ENCODE measurements around the gene GABRG3. TPM values are rescaled to one million over a fixed set of nuclear protein-coding genes. Genes with fewer than 3 reads are reported as not detected.

The GABRG3 gene
- total RNA-seq, 1 donor from 2014 or later: 0.54 TPM

- no peaks in the 10 kb centered on the region for H4K20me1 ChIP-seq (ENCODE audit: insufficient read depth, low read length)
- peak overlapping the region; percentile 6 for H3K9ac ChIP-seq (ENCODE audit: low read length)
- H3K27ac ChIP-seq (ENCODE audit: low read depth, low read length): no peak overlapping the region
- peaks cover 17% of the 10 kb centered on the region for H3K4me1 Mint-ChIP-seq (ENCODE audit: low read depth, unreplicated experiment)
- H3K27me3 Mint-ChIP-seq (ENCODE audit: low read depth, unreplicated experiment): no peaks in the 10 kb centered on the region
- no peak for FAIRE-seq
- H3K4me3 ChIP-seq (ENCODE audit: insufficient read depth, low read depth, low read length): no peak overlapping the region
- peak overlapping the region; percentile 29 for H3K27ac Mint-ChIP-seq (ENCODE audit: unreplicated experiment)
- H3K9me3 ChIP-seq (ENCODE audit: insufficient read depth, low read depth, low read length): no peaks in the 10 kb centered on the region
- H2AFZ ChIP-seq (ENCODE audit: low read depth, low read length): peak overlapping the region; percentile 73
- H3K36me3 Mint-ChIP-seq (ENCODE audit: low read depth, unreplicated experiment): no peaks in the 10 kb centered on the region
- H3K4me3 Mint-ChIP-seq (ENCODE audit: unreplicated experiment): no peak overlapping the region
- TF ChIP-seq CTCF (IDR thresholded peaks at IDR 0.05; ENCODE audit: insufficient read depth, low read depth, low read length): no peak
- TF ChIP-seq EZH2 (IDR thresholded peaks at IDR 0.05; ENCODE audit: insufficient read depth, low read length): no peak
- peak overlapping the region; percentile 54 for H3K4me2 ChIP-seq (ENCODE audit: low read length)
- DNase-seq (ENCODE audit: low read depth): peak; percentile 89
- peaks cover 3% of the 10 kb centered on the region for H3K9me3 Mint-ChIP-seq (ENCODE audit: unreplicated experiment)
- no peaks in the 10 kb centered on the region for H3K27me3 ChIP-seq (ENCODE audit: insufficient read depth, low read length)
- no peaks in the 10 kb centered on the region for H3K36me3 ChIP-seq (ENCODE audit: insufficient read depth, low read length)
- peaks cover 7% of the 10 kb centered on the region for H3K4me1 ChIP-seq (ENCODE audit: insufficient read depth, low read length)
- no peaks in the 10 kb centered on the region for H3K79me2 ChIP-seq (ENCODE audit: insufficient read depth, low read length)
Measured at GRCh38 chr15:27091270-27091940, 120.4 kb downstream of the GABRG3 start.

- Histone ChIP-seq H3K36me3 (ENCODE audit: insufficient read depth, low read length) (no peaks in the 10 kb centered on the region), H3K4me3 (ENCODE audit: insufficient read depth, low read depth, low read length) (no peak overlapping the region), H2AFZ (ENCODE audit: low read depth, low read length) (no peak overlapping the region), H3K79me2 (ENCODE audit: insufficient read depth, low read length) (no peaks in the 10 kb centered on the region), H3K27ac (ENCODE audit: low read depth, low read length) (no peak overlapping the region), H3K4me2 (ENCODE audit: low read length) (no peak overlapping the region), H3K9ac (ENCODE audit: low read length) (no peak overlapping the region), H3K9me3 (ENCODE audit: insufficient read depth, low read depth, low read length) (no peaks in the 10 kb centered on the region), H3K4me1 (ENCODE audit: insufficient read depth, low read length) (peaks cover 7% of the 10 kb centered on the region), H4K20me1 (ENCODE audit: insufficient read depth, low read length) (no peaks in the 10 kb centered on the region), H3K27me3 (ENCODE audit: insufficient read depth, low read length) (no peaks in the 10 kb centered on the region)
- no peaks in the 10 kb centered on the region for H3K36me3 Mint-ChIP-seq (ENCODE audit: low read depth, unreplicated experiment)
- peaks cover 3% of the 10 kb centered on the region for H3K9me3 Mint-ChIP-seq (ENCODE audit: unreplicated experiment)
- TF ChIP-seq EZH2 (IDR thresholded peaks at IDR 0.05; ENCODE audit: insufficient read depth, low read length): no peak
- TF ChIP-seq CTCF (IDR thresholded peaks at IDR 0.05; ENCODE audit: insufficient read depth, low read depth, low read length): no peak
- no peak overlapping the region for H3K4me3 Mint-ChIP-seq (ENCODE audit: unreplicated experiment)
- DNase-seq (ENCODE audit: low read depth): peak; percentile 8
- no peaks in the 10 kb centered on the region for H3K27me3 Mint-ChIP-seq (ENCODE audit: low read depth, unreplicated experiment)
- peaks cover 17% of the 10 kb centered on the region for H3K4me1 Mint-ChIP-seq (ENCODE audit: low read depth, unreplicated experiment)
- H3K27ac Mint-ChIP-seq (ENCODE audit: unreplicated experiment): no peak overlapping the region
- FAIRE-seq: no peak
Measured at GRCh38 chr15:27092390-27092789, 121.4 kb downstream of the GABRG3 start.

- H3K36me3 ChIP-seq (ENCODE audit: insufficient read depth, low read length): no peaks in the 10 kb centered on the region
- no peak for FAIRE-seq
- H3K36me3 Mint-ChIP-seq (ENCODE audit: low read depth, unreplicated experiment): no peaks in the 10 kb centered on the region
- H3K27ac ChIP-seq (ENCODE audit: low read depth, low read length): no peak overlapping the region
- no peak overlapping the region for H3K4me3 Mint-ChIP-seq (ENCODE audit: unreplicated experiment)
- no peaks in the 10 kb centered on the region for H3K9me3 Mint-ChIP-seq (ENCODE audit: unreplicated experiment)
- no peaks in the 10 kb centered on the region for H3K27me3 Mint-ChIP-seq (ENCODE audit: low read depth, unreplicated experiment)
- TF ChIP-seq EZH2 (IDR thresholded peaks at IDR 0.05; ENCODE audit: insufficient read depth, low read length) (no peak), CTCF (IDR thresholded peaks at IDR 0.05; ENCODE audit: insufficient read depth, low read depth, low read length) (no peak)
- H3K9ac ChIP-seq (ENCODE audit: low read length): no peak overlapping the region
- peak; percentile 49 for DNase-seq (ENCODE audit: low read depth)
- no peaks in the 10 kb centered on the region for H3K79me2 ChIP-seq (ENCODE audit: insufficient read depth, low read length)
- no peaks in the 10 kb centered on the region for H3K27me3 ChIP-seq (ENCODE audit: insufficient read depth, low read length)
- no peak overlapping the region for H3K27ac Mint-ChIP-seq (ENCODE audit: unreplicated experiment)
- H3K4me2 ChIP-seq (ENCODE audit: low read length): no peak overlapping the region
- no peak overlapping the region for H3K4me3 ChIP-seq (ENCODE audit: insufficient read depth, low read depth, low read length)
- H3K4me1 Mint-ChIP-seq (ENCODE audit: low read depth, unreplicated experiment): peaks cover 17% of the 10 kb centered on the region
- H3K9me3 ChIP-seq (ENCODE audit: insufficient read depth, low read depth, low read length): no peaks in the 10 kb centered on the region
- no peaks in the 10 kb centered on the region for H4K20me1 ChIP-seq (ENCODE audit: insufficient read depth, low read length)
- peaks cover 7% of the 10 kb centered on the region for H3K4me1 ChIP-seq (ENCODE audit: insufficient read depth, low read length)
- no peak overlapping the region for H2AFZ ChIP-seq (ENCODE audit: low read depth, low read length)
Measured at GRCh38 chr15:27094235-27094634, 123.3 kb downstream of the GABRG3 start.

Measured in astrocyte (in vitro differentiated cells and primary cell).